CD4-positive, alpha-beta T cell (primary cell): ENCODE results near the gene DNTTIP2. TPM values are rescaled to one million over a fixed set of nuclear protein-coding genes. Genes with fewer than 3 reads are reported as not detected.

Experiments used
- ATAC-seq: fragments of 200-7000 bp; cut with Tn5 transposase; one replicate; pipeline ENCODE4 v1.10.0; 2022; ENCODE audit warnings: mild to moderate bottlenecking; ENCODE audit not compliant: poor library complexity
- CTCF ChIA-PET: fragments of 350-600 bp; sonication (Branson Sonifier 250); formaldehyde crosslinking; loops from one replicate; lab custom pipeline; 2021; ENCODE audit warnings: antibody characterized with exemption, inconsistent platforms; lab: Charles Lee
- POLR2A ChIA-PET: fragments of 350-600 bp; sonication (Branson Sonifier 250); formaldehyde crosslinking; loops from one replicate; lab custom pipeline; 2021; ENCODE audit warnings: antibody characterized with exemption, inconsistent platforms; lab: Charles Lee
- DNase-seq, 14 experiments: peaks; one replicate each; pipeline ENCODE4 v3.0.0-alpha.2; 2013 to 2020; ENCODE audit warnings: mixed read lengths in 2 of 14
- H3K27ac ChIP-seq, 2 donors: one replicate each; pipeline versions ENCODE4 v1.5.1 to v1.7.0; 2013; ENCODE audit warnings: low read length in 2 of 2, low read depth in 1 of 2, mild to moderate bottlenecking in 1 of 2
- H3K27me3 ChIP-seq, 2 experiments: 1 replicate in 1 of 2; 2 replicates in 1 of 2; pipeline versions ENCODE4 v1.6.1 to v1.7.0; 2013; ENCODE audit warnings: low read length in 2 of 2, control low read depth in 1 of 2, mild to moderate bottlenecking in 1 of 2, moderate library complexity in 1 of 2; ENCODE audit not compliant: insufficient read depth in 2 of 2, control insufficient read depth in 1 of 2
- H3K36me3 ChIP-seq: one replicate; pipeline ENCODE4 v1.6.1; 2013; ENCODE audit warnings: low read length, control low read depth; ENCODE audit not compliant: insufficient read depth
- H3K4me1 ChIP-seq: one replicate; pipeline ENCODE4 v1.6.1; 2013; ENCODE audit warnings: low read length, control low read depth; ENCODE audit not compliant: insufficient read depth
- H3K4me3 ChIP-seq: one replicate; pipeline ENCODE4 v1.5.1; 2013; ENCODE audit warnings: mild to moderate bottlenecking, low read length, moderate library complexity
- H3K9me3 ChIP-seq, 2 experiments: 1 replicate in 1 of 2; 2 replicates in 1 of 2; pipeline versions ENCODE4 v1.6.1 to v1.7.0; 2013; ENCODE audit warnings: low read length in 2 of 2, mild to moderate bottlenecking in 2 of 2, control low read depth in 1 of 2, moderate library complexity in 1 of 2; ENCODE audit not compliant: control insufficient read depth in 1 of 2, insufficient read depth in 1 of 2
- H3K27ac Mint-ChIP-seq: one replicate; pipeline ENCODE4 v1.8.0; 2020; ENCODE audit warnings: mixed read lengths
- H3K27me3 Mint-ChIP-seq: one replicate; pipeline ENCODE4 v1.8.0; 2021; ENCODE audit warnings: mixed read lengths
- H3K36me3 Mint-ChIP-seq: one replicate; pipeline ENCODE4 v1.8.0; 2021; ENCODE audit warnings: low read depth, mixed read lengths
- H3K4me1 Mint-ChIP-seq: one replicate; pipeline ENCODE4 v1.8.0; 2021; ENCODE audit warnings: low read depth, mixed read lengths
- H3K4me3 Mint-ChIP-seq: one replicate; pipeline ENCODE4 v1.8.0; 2020; ENCODE audit warnings: mild to moderate bottlenecking, mixed read lengths
- H3K9me3 Mint-ChIP-seq: one replicate; pipeline ENCODE4 v1.8.0; 2020; ENCODE audit warnings: mixed read lengths
- CTCF ChIP-seq: fragments of 200-600 bp; IDR thresholded peaks from one replicate; pipeline ENCODE4 v1.8.0; 2022; ENCODE audit warnings: antibody characterized with exemption, mild to moderate bottlenecking
- intact Hi-C, 2 experiments: fragments of 100-400 bp; cut with DNase I in 1 of 2; cut with micrococcal nuclease in 1 of 2; formaldehyde crosslinking; loops; one replicate each; pipeline versions ENCODE4 v1.15.1 to v1.9.0; 2023 to 2025; cut with DNase I, micrococcal nuclease
- total RNA-seq, 174 experiments: library from RNA in 2 of 174; stranded (reverse) in 2 of 174; gene quantifications; one replicate each; pipeline ENCODE4 v1.2.3 and lab custom pipeline; 2021 to 2026

Gene DNTTIP2
- total RNA-seq, 2 experiments from 2014 or later, result 110 to 120 TPM

- no peaks in the 10 kb centered on the region for H3K27me3 ChIP-seq
- ChIA-PET POLR2A (no interaction called here), CTCF (no interaction called here)
- ATAC-seq (no peak), DNase-seq (no peak)
- no peaks in the 10 kb centered on the region for H3K9me3 ChIP-seq
- TF ChIP-seq CTCF, result no peak
- Mint-ChIP-seq H3K36me3 (peaks cover 37% of the 10 kb centered on the region), H3K27me3 (no peaks in the 10 kb centered on the region), H3K4me3 (no peak overlapping the region), H3K9me3 (no peaks in the 10 kb centered on the region), H3K4me1 (peaks cover 12% of the 10 kb centered on the region), H3K27ac (no peak overlapping the region)
- H3K4me1 ChIP-seq, result peaks cover 2% of the 10 kb centered on the region
- H3K4me3 ChIP-seq, result no peak overlapping the region
- H3K36me3 ChIP-seq, result peaks cover 36% of the 10 kb centered on the region
- intact Hi-C loops, result loop anchor here (10.0 kb wide), 2 partner anchors 465 to 715 kb away; partner anchors contain the start of genes CCDC18 (in 1 of the 2) and TMED5 (in 1 of the 2)
- H3K27ac ChIP-seq, result no peak overlapping the region
Observed at GRCh38 chr1:93899543-93900207, 20.7 kb upstream of the DNTTIP2 start.

GRCh38 chr1:93888900-93889299, 9.9 kb upstream of the DNTTIP2 start:
- POLR2A ChIA-PET, result no interaction called here
- intact Hi-C loops, result no loop called here
- Histone ChIP-seq H3K36me3 (peaks cover 26% of the 10 kb centered on the region), H3K9me3 (no peaks in the 10 kb centered on the region), H3K27me3 (no peaks in the 10 kb centered on the region), H3K27ac (no peak overlapping the region), H3K4me1 (no peaks in the 10 kb centered on the region), H3K4me3 (no peak overlapping the region)
- CTCF ChIA-PET, result interaction anchor here (1.2 to 1.7 kb wide), 2 partner anchors 10 to 43 kb away, joined by 3 to 4 read pairs; partner anchors contain the start of gene DNTTIP2
- H3K36me3 Mint-ChIP-seq, result peaks cover 18% of the 10 kb centered on the region
- no peaks in the 10 kb centered on the region for H3K4me1 Mint-ChIP-seq
- no peak for ATAC-seq
- no peak overlapping the region for H3K27ac Mint-ChIP-seq
- no peak overlapping the region for H3K4me3 Mint-ChIP-seq
- DNase-seq, result no peak
- H3K9me3 Mint-ChIP-seq, result no peaks in the 10 kb centered on the region
- TF ChIP-seq CTCF, result no peak
- no peaks in the 10 kb centered on the region for H3K27me3 Mint-ChIP-seq

DNA sequence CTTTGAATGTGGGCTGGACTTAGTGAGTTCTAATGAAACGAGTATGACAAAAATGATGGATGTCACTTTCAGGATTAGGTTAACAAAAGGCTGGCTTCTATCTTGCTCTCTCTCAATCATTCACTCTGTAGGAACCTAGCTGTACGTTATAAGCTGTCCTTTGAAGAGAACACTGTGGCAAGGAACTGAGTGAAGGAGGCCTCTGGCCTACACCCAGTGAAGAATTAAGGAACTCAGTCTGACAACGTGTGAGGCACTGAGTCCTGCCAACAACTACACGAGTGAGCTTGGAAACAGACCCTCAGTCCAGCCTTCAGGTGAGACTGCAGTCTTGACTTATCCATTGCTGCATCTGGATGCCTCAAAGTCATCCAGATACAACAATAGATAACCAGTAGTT, 3.3 kb upstream of the DNTTIP2 start:
- intact Hi-C loops, result no loop called here
- no peak for ATAC-seq
- TF ChIP-seq CTCF, result no peak

More for the DNA sequence above, 3.3 kb upstream of the DNTTIP2 start:
- Histone ChIP-seq H3K27me3 (no peaks in the 10 kb centered on the region), H3K36me3 (peaks cover 5% of the 10 kb centered on the region), H3K4me3 (no peak overlapping the region), H3K9me3 (no peaks in the 10 kb centered on the region), H3K27ac (no peak overlapping the region), H3K4me1 (peaks cover 21% of the 10 kb centered on the region)
- ChIA-PET POLR2A (no interaction called here), CTCF (interaction anchor here (1.9 kb wide), 1 partner anchor 27 kb away, joined by 6 read pairs; the partner anchor contains the start of gene GCLM)
- Mint-ChIP-seq H3K4me3 (no peak overlapping the region), H3K4me1 (peaks cover 27% of the 10 kb centered on the region), H3K36me3 (peaks cover 20% of the 10 kb centered on the region), H3K9me3 (no peaks in the 10 kb centered on the region), H3K27ac (no peak overlapping the region), H3K27me3 (no peaks in the 10 kb centered on the region)
- no peak for DNase-seq
